Prostate gland (tissue), 2 donors: ENCODE measurements around the gene FAM204A. TPM values are rescaled to one million over a fixed set of nuclear protein-coding genes. Genes with fewer than 3 reads are reported as not detected.

ENCODE experiments used
- DNase-seq: peaks from one replicate; pipeline ENCODE4 v3.0.0-alpha.2; 2019; ENCODE audit warnings: low spot score
- H3K27ac ChIP-seq, 2 donors: fragments of 200-600 bp; sonication (generic); 2 replicates each; pipeline ENCODE4 v1.5.1; 2017 to 2019
- H3K27me3 ChIP-seq: fragments of 200-600 bp; sonication (generic); replicated peaks from 2 replicates; pipeline ENCODE4 v1.5.1; 2019; ENCODE audit not compliant: insufficient read depth
- H3K36me3 ChIP-seq, 2 donors: fragments of 200-600 bp; sonication (generic); 1 replicate in 1 of 2; 2 replicates in 1 of 2; pipeline versions ENCODE4 v1.5.1 to v1.8.1; 2017 to 2019
- H3K4me1 ChIP-seq: fragments of 200-600 bp; sonication (generic); replicated peaks from 2 replicates; pipeline ENCODE4 v1.5.1; 2019
- H3K4me3 ChIP-seq, 2 donors: fragments of 200-600 bp; sonication (generic); 2 replicates each; pipeline ENCODE4 v1.5.1; 2017 to 2019
- H3K9me3 ChIP-seq: fragments of 200-600 bp; sonication (generic); 2 replicates; pipeline ENCODE4 v1.5.1; 2017
- POLR2A ChIP-seq: fragments of 450-650 bp; IDR thresholded peaks from one replicate; pipeline ENCODE4 v1.6.1; 2016; ENCODE audit warnings: antibody characterized with exemption, mild to moderate bottlenecking
- POLR2AphosphoS5 ChIP-seq: sonication (generic); formaldehyde crosslinking; IDR thresholded peaks from one replicate; pipeline ENCODE4 v1.6.1; 2017; ENCODE audit warnings: antibody characterized with exemption
- WGBS: methylation state at CpG from one replicate; pipeline ENCODE4 v1.1.5; 2018; 5-methylcytosine and 5-hydroxymethylcytosine counted together
- intact Hi-C: fragments of 100-400 bp; cut with DNase I; formaldehyde crosslinking; loops from one replicate; pipeline ENCODE4 v1.14.2; 2022
- total RNA-seq, 2 donors: library from RNA; depleted of rRNA; stranded (reverse); fragments of >200 nt; gene quantifications; one replicate each; pipeline ENCODE4 v1.1.0, GENCODE V29; 2016
- TF ChIP-seq, protein P1 (sequence below), 4 experiments: fragments of 200-600 bp in 2 of 4; fragments of 450-650 bp in 2 of 4; sonication (generic) in 2 of 4; IDR thresholded peaks; 1 replicate in 3 of 4; 2 replicates in 1 of 4; pipeline ENCODE4 v1.5.1; 2016 to 2019; ENCODE audit warnings: antibody characterized with exemption in 4 of 4, mild to moderate bottlenecking in 2 of 4, moderate library complexity in 2 of 4

The FAM204A gene
- total RNA-seq, 2 donors from 2014 or later, result 35.8 to 57.2 TPM

DNA sequence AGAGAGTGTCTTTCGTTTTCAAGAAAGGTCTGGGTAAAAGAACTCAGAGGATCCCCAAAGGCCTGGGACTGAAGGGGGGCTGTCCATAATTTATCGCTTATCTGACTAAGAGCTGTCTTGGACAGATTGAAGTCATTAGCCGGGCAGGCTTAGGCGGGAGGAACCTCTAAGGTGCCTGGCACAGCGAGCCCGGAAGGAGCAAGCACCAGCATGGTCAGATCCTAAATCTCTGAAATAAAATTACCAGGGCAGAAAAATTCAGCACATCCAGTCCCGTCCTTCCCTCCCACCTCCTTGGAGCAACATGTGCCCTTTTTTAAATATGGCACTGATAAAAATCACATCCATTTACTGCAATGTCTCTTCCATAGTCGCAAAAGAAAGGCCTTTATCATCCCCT is 86.8 kb downstream of the FAM204A start:
- no peak for DNase-seq
- no peaks in the 10 kb centered on the region for H3K27me3 ChIP-seq
- no peaks in the 10 kb centered on the region for H3K36me3 ChIP-seq
- no peaks in the 10 kb centered on the region for H3K9me3 ChIP-seq
- H3K4me3 ChIP-seq, result no peak overlapping the region
- WGBS, result 71% methylated on average over 8 of the region's 8 CpGs
- TF ChIP-seq POLR2AphosphoS5 (no peak), POLR2A (no peak)
- TF ChIP-seq, protein P1, sequence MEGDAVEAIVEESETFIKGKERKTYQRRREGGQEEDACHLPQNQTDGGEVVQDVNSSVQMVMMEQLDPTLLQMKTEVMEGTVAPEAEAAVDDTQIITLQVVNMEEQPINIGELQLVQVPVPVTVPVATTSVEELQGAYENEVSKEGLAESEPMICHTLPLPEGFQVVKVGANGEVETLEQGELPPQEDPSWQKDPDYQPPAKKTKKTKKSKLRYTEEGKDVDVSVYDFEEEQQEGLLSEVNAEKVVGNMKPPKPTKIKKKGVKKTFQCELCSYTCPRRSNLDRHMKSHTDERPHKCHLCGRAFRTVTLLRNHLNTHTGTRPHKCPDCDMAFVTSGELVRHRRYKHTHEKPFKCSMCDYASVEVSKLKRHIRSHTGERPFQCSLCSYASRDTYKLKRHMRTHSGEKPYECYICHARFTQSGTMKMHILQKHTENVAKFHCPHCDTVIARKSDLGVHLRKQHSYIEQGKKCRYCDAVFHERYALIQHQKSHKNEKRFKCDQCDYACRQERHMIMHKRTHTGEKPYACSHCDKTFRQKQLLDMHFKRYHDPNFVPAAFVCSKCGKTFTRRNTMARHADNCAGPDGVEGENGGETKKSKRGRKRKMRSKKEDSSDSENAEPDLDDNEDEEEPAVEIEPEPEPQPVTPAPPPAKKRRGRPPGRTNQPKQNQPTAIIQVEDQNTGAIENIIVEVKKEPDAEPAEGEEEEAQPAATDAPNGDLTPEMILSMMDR (IDR thresholded peaks at IDR 0.05), result no peak
- no peaks in the 10 kb centered on the region for H3K4me1 ChIP-seq
- intact Hi-C loops, result no loop called here
- no peak overlapping the region for H3K27ac ChIP-seq

DNA sequence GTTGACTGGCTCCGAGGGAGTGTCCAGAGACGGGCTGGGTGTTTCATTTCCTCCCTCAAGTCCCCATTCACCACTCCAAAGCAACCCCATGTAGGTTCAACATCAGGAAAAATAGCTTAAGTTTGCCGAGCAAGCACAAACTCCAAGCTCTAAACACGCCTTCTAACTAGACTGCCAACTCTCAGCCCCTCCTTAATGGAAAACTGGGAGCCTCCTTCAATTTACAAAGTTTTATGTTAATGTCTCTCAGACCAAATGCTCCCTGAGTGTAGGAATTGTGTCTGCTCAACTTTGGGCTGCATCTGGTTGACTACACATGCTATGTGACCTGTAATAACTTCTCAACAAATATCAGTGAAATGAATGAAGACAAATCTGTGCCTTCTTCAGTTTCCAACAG is 87.5 kb downstream of the FAM204A start:
- TF ChIP-seq, protein P1 (IDR thresholded peaks at IDR 0.05), result no peak
- TF ChIP-seq POLR2A (no peak), POLR2AphosphoS5 (no peak)
- Histone ChIP-seq H3K9me3 (no peaks in the 10 kb centered on the region), H3K4me1 (no peaks in the 10 kb centered on the region), H3K36me3 (no peaks in the 10 kb centered on the region), H3K4me3 (no peak overlapping the region), H3K27me3 (no peaks in the 10 kb centered on the region), H3K27ac (no peak overlapping the region)
- WGBS, result 78% methylated on average over 4 of the region's 4 CpGs
- no peak for DNase-seq
- intact Hi-C loops, result no loop called here

DNA sequence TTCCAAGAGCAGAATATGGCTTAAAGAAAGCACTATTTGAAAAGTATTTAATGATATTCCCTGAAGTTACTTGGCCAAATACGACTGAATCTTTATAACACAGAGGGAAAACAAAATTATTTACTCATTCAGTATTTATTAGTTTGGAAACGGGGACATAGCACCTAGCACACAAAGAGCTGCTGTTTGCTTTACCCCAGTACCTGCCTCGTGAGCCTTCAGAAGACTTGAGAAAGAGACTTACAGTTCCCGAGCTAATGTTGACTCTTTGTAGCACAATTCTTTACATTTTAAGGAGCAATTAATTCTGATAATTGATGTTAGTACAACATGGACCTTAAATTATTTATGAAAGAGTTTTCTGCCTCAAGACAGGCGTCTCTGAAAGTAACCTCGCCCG is 88.7 kb downstream of the FAM204A start:
- H3K9me3 ChIP-seq, result no peaks in the 10 kb centered on the region
- no peak overlapping the region for H3K4me3 ChIP-seq
- H3K36me3 ChIP-seq, result no peaks in the 10 kb centered on the region
- H3K27me3 ChIP-seq, result no peaks in the 10 kb centered on the region
- H3K4me1 ChIP-seq, result no peaks in the 10 kb centered on the region
- no peak overlapping the region for H3K27ac ChIP-seq
- intact Hi-C loops, result no loop called here
- 52% methylated on average over 7 of the region's 7 CpGs for WGBS
- TF ChIP-seq POLR2AphosphoS5 (peak; percentile 85), POLR2A (no peak)
- DNase-seq, result peak; percentile 54

DNA sequence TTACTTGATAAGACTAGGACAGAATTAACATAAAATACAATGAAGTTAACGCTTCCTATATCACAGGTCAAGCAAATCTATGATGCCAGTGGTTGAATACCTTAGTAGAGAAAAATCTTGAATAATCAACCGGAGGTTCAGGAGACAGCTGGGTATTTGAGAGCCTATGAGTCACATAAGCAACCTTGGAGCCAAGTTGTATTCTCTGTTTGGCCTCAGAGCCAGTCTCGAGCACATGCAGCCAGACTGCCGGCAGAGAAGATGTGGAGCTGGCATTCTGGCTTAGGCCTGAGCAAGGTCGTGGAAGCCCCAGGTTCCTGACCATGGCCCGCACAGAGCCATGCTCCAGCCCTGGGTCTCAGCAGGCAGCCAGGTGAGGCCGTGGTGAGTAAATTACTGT is 90.3 kb downstream of the FAM204A start:
- Histone ChIP-seq H3K27ac (no peak overlapping the region), H3K4me3 (no peak overlapping the region), H3K4me1 (no peaks in the 10 kb centered on the region), H3K27me3 (peaks cover 1% of the 10 kb centered on the region), H3K36me3 (no peaks in the 10 kb centered on the region), H3K9me3 (no peaks in the 10 kb centered on the region)
- DNase-seq, result no peak
- intact Hi-C loops, result no loop called here
- TF ChIP-seq, protein P1 (IDR thresholded peaks at IDR 0.05), result no peak
- TF ChIP-seq POLR2AphosphoS5 (no peak), POLR2A (no peak)
- WGBS, result 88% methylated on average over 6 of the region's 7 CpGs

DNA sequence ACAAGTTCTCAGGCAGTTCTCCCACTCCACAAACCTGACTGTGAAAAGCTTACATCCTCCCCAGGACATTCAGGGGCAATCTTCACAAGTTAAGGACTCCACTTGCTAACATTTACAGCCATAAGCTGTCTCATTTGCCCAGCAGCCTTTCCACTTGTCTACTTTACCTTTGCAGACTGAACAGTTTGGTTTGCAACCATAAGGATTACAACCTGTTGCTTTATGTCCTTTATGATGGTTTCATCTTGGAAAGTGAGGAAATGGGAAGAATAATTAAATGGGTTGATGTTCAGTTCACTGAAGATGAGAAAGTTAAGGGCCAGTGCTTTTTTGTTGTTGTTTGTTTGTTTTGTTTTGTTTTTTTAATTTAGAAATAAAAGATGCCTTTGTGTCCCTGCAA is 92.4 kb downstream of the FAM204A start:
- no peaks in the 10 kb centered on the region for H3K9me3 ChIP-seq
- peaks cover 20% of the 10 kb centered on the region for H3K27me3 ChIP-seq
- no peak for TF ChIP-seq POLR2AphosphoS5
- TF ChIP-seq, protein P1 (IDR thresholded peaks at IDR 0.05), result no peak
- no peak for TF ChIP-seq POLR2A
- no peak overlapping the region for H3K27ac ChIP-seq
- H3K4me3 ChIP-seq, result no peak overlapping the region
- H3K36me3 ChIP-seq, result no peaks in the 10 kb centered on the region
- intact Hi-C loops, result loop anchor here (10.0 kb wide), 2 partner anchors 205 to 1035 kb away; no protein-coding TSS in a partner anchor
- no peaks in the 10 kb centered on the region for H3K4me1 ChIP-seq
- DNase-seq, result no peak
